AG09309 (cell line): Measurements from ENCODE around the gene DLST.

Experiments
- DNase-seq: peaks from one replicate; pipeline ENCODE4 v3.0.0-alpha.2; 2010; ENCODE audit warnings: low read depth
- H3K4me3 ChIP-seq: 2 replicates; pipeline ENCODE4 v1.5.1; 2011; ENCODE audit warnings: mild to moderate bottlenecking, low read depth, low read length, moderate library complexity; ENCODE audit not compliant: control insufficient read depth
- CTCF ChIP-seq: IDR thresholded peaks from 2 replicates; pipeline ENCODE4 v1.5.1; 2011; ENCODE audit warnings: mild to moderate bottlenecking, low read depth, low read length, inconsistent platforms; ENCODE audit not compliant: insufficient read depth, control insufficient read depth; ENCODE audit errors: missing control alignments

DLST gene

DNA sequence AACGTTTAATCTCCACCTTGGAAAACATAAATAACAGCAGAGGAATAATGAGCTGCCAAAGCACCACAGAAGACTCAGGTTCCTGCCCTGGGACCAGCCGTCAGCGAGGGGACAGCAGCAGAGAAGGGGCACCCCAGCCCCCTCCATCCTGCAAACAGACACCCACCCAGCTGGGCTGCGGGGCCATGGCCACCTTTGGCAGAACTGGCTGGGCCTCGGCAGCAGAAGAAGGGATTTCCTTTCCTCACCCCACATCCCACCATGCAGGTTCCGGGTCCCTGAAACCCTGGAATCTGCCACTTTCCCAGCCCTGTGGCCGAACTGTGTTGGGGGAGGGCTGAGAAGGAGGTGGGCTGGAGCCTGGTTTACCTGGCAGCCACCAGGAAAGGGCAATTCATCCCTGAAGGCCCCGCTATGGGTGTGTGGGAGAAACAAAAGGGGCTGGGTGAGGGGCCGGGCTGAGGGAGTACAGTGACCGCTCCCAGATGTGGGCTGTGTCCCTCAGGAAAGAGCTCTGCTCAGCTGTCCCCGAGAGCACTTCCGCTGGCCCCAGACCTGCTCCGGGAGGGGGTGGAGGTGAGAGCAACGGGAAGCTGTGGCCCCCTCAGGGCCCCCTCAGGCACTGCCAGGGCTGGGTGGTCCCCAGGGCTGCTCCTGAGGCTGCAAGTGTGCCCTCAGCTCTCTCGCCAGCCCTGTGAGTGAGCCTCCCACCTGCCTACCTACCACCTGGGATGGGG is 69.9 kb downstream of the DLST start:
- TF ChIP-seq CTCF, result no peak
- no peak for DNase-seq
- no peak overlapping the region for H3K4me3 ChIP-seq

GRCh38 chr14:74952180-74952665 is 70.5 kb downstream of the DLST start:
- TF ChIP-seq CTCF, result no peak
- H3K4me3 ChIP-seq, result no peak overlapping the region
- no peak for DNase-seq

- H3K4me3 ChIP-seq, result no peak overlapping the region
- DNase-seq, result no peak
- no peak for TF ChIP-seq CTCF
Measured at GRCh38 chr14:74952697-74953484, 71.2 kb downstream of the DLST start.
